Right lobe of liver (tissue), 4 donors: Measurements from ENCODE around the gene SLC35G6.

Source experiments
- POLR2A ChIP-seq: fragments of 450-650 bp; IDR thresholded peaks from one replicate; pipeline ENCODE4 v1.6.1; 2017; ENCODE audit warnings: antibody characterized with exemption, mild to moderate bottlenecking
- TF ChIP-seq, protein P1 (sequence below), 4 donors: fragments of 200-600 bp in 3 of 4; fragments of 450-650 bp in 1 of 4; IDR thresholded peaks; one replicate each; pipeline versions ENCODE4 v1.5.1 to v1.8.0; 2016 to 2022; ENCODE audit warnings: antibody characterized with exemption in 4 of 4, mild to moderate bottlenecking in 2 of 4
- donor health status: DM: no; HTN: no; CAD: no.
- donor health status: DM: no; HTN: no; CAD: no.
- donor health status: DM: no; HTN: yes; CAD: no.

DNA sequence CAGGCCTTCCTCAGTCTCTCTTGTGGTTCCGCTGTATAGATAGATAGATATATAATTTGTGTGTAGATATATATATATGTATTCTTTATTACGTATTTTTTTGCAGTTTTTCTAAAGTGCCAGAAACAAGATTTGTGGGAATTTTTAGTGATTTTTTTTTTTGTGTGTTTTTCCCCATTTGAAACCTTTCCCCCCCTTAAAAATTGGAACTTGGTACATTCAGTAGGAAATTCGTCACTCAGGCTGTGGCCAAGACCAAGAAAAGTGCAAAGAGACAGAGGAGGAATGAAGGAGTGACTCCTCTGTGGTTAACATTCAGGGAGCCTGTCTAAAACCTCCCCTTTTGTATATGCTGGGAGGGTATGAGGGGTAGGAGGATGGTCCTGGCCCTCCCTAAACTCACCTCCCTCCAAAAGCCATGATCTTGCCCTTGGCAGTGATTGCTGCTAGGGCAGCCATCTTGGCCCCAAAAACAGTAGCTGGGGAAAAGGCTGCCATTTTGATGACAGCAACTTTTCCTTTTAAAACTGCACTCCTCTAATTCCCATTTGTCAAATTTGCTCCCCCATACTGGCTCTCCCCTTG, 21.2 kb upstream of the SLC35G6 start:
- TF ChIP-seq, protein P1, sequence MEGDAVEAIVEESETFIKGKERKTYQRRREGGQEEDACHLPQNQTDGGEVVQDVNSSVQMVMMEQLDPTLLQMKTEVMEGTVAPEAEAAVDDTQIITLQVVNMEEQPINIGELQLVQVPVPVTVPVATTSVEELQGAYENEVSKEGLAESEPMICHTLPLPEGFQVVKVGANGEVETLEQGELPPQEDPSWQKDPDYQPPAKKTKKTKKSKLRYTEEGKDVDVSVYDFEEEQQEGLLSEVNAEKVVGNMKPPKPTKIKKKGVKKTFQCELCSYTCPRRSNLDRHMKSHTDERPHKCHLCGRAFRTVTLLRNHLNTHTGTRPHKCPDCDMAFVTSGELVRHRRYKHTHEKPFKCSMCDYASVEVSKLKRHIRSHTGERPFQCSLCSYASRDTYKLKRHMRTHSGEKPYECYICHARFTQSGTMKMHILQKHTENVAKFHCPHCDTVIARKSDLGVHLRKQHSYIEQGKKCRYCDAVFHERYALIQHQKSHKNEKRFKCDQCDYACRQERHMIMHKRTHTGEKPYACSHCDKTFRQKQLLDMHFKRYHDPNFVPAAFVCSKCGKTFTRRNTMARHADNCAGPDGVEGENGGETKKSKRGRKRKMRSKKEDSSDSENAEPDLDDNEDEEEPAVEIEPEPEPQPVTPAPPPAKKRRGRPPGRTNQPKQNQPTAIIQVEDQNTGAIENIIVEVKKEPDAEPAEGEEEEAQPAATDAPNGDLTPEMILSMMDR (IDR thresholded peaks at IDR 0.05) = no peak
- TF ChIP-seq POLR2A = no peak
